NOMO-1 treated with dmso at 0.1 percent for 144 hours (cell line): ENCODE measurements around the gene DSE.

Experiments used
- DNase-seq: peaks from one replicate; lab custom pipeline; 2025; ENCODE audit not compliant: unreplicated experiment; lab: John Stamatoyannopoulos, UW

Gene DSE

GRCh38 chr6:116471531-116471930, 100.8 kb downstream of the DSE start:
- DNase-seq, result no peak

DNA sequence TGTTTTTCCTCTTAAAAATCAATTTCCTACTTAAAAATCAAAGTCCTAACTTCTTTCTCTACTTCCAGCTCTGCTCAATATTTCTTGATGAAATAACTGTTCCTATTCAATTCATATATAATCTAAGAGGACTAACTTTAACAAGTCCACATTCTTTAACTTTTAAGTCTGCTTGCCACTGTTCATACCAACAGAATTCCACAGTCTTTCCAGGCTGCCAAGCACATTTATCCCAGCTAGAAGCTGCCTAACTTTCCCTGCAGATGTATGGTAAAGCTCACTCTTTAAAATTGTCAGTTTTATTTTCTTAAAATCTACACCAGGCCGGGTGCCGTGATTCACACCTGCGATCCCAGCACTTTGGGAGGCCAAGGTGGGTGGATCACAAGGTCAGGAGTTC, 102.0 kb downstream of the DSE start:
- DNase-seq, result no peak

DNA sequence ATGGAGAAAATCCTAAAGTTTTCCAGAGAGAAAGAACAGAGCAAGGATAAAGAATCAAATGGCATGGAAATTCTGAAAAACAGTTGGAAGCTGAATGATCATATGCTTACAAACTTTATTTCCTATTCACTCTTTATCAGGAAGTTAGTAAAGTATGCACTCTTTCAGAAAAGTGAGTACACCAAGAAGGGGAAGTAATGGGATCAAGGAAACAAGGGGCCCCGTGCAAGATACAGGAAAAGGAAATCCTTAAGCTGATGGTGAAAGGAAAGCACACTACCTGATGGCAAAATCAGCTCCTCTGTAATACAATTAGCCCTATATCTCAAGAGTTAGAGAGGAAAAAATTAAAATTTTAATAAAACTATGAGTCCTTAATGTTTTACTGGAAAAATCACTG, 104.4 kb downstream of the DSE start:
- DNase-seq, result peak; percentile 33

DNA sequence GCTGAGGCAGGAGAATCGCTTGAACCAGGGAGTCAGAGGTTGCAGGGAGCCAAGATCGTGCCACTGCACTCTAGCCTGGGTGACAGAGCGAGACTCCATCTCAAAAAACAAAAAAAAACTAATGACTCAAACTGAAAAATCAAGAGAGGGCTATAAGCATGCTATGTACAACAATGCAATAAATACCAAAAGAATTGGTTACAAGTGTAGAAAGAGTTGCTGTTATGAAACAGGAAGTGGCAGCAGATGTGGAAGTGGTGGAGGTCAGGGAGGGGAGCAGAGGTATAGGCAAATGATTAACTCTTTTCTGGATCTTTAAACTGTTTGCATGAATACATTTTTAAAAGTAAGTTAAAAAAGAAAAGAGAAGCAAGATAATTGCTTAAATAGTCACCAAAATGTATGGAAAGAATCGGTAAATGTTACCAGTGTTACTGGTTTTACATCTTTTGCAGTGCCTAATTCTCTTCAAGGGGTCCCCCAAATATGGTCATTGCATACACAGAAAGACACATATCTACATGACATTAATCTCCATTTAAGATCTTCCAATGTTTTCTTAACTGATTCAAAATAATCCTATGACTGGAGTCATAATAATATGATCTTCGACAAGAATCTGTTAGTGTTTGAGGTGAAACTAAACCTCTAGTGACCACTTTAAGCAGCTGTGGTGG, 105.4 kb downstream of the DSE start:
- DNase-seq, result peak; percentile 91

GRCh38 chr6:116482780-116483179, 112.0 kb downstream of the DSE start:
- DNase-seq, result no peak

DNA sequence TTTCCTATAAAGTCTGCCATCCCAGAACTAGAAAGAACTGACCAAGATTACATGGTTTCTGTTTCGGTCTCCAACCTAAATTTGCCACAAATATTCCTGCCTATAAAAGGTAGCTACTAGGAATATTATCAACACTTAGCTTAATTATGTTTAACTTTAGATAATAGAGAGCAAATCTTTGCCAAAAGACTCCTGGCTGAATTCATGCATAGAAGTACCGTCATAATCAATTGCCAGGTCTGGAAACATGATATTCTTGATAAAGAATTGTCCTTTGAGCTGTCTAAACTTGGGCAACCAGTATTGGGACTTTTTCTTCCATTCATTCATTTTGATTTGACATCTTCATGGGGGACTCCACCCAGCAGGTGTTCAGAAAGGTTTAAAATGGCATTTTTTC, 112.9 kb downstream of the DSE start:
- no peak for DNase-seq

DNA sequence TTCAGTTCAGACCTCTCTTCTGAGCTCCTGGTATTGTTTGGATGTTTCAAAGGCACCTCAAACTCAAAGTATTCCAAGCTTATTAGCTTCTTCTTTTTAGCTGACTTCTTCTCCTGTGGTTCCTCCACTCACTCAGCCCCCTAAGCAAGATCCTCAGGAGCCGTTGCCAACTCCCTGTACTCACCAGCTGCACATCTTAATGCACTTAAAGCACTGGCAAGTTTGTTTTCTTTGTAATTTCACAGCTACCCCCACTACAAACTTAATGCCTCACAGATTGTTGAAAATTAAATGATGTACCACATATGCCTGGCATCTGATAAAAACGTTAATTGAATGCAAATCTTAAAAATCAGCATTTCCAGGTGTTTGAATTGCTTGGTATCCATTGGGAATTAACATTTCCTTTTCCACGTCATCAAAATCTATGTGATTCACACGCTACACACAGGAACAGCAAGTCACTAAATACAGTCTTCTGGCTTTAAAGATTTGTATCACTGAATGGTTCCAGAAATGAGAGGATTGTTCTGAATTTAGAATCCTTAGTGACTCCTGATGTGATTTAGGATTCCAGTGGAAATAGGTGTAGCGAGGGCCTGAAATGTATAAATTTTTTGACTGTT, 114.9 kb downstream of the DSE start:
- DNase-seq, result no peak

DNA sequence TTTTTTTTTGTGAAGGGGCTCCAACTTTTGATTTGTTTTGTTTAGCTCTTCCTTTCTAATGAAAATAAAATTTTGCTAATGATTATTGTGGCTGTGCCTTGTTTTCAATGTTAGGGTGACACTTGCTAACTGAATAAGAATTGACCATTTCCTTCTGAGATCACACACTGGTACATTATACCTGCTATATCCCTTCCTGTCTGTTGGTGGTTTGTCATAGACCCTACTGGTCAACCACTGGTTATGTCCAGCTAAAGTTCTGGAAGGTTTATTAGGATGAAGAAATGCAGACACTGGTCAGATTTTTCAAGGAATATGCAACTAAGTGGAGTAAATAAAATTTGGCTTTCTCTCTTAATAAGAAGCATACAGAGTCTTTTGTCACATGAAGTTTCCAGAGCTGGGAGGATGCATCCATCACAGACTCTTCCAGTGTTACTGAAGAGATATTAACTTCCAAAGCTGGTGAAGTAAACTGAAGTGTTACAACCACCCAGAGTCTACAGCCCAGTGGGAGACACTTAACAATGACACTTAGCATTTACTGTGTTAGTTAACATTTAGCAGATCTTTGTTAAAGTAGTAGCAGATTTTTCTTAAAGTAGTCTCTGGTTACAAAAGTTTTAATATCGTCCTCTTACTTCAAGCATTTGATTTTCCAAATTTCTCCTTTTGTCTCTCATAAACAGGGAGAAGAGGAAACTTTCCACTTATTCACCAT, 121.0 kb downstream of the DSE start:
- no peak for DNase-seq

- no peak for DNase-seq
Measured at GRCh38 chr6:116492331-116493067, 121.8 kb downstream of the DSE start.
